Embryonic facial prominence (tissue), 1 donor: ENCODE measurements around the gene PPA1.
"Not testable (repeated sequence)": the region's sequence is repeated elsewhere in the genome, so short reads cannot be mapped to it uniquely, and the experiment has no call there.

Experiments used
- DNase-seq: peaks from one replicate; pipeline ENCODE4 v3.0.0-alpha.2; 2016; ENCODE audit errors: extremely low spot score

The PPA1 gene

DNA sequence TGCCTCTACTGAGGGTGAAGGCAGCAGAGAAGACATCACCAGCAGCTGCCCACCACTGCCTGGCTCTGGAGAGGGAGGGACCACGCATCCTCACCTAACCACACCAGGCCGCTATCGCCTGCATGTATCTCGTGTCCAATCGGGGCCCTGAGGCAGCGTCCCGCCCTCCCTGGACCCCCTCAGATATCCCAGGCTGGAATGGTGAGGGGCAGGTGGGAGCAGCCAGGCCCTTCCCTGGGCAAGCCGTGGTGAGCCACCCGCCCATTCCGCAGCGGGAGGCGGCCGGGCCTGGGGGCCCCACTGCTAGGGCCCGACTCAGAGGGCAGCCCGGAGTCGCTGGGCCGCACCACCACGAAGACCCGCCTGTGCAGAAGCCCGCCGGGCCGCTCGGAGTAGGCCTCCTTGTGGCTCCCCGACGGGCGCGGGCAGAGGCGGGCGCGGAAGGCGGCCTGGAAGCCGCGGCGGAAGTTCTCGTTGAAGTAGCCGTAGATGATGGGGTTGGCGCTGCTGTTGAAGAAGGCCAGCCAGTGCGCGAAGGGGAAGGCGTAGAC, 21.6 kb upstream of the PPA1 start:
- DNase-seq, result no peak

DNA sequence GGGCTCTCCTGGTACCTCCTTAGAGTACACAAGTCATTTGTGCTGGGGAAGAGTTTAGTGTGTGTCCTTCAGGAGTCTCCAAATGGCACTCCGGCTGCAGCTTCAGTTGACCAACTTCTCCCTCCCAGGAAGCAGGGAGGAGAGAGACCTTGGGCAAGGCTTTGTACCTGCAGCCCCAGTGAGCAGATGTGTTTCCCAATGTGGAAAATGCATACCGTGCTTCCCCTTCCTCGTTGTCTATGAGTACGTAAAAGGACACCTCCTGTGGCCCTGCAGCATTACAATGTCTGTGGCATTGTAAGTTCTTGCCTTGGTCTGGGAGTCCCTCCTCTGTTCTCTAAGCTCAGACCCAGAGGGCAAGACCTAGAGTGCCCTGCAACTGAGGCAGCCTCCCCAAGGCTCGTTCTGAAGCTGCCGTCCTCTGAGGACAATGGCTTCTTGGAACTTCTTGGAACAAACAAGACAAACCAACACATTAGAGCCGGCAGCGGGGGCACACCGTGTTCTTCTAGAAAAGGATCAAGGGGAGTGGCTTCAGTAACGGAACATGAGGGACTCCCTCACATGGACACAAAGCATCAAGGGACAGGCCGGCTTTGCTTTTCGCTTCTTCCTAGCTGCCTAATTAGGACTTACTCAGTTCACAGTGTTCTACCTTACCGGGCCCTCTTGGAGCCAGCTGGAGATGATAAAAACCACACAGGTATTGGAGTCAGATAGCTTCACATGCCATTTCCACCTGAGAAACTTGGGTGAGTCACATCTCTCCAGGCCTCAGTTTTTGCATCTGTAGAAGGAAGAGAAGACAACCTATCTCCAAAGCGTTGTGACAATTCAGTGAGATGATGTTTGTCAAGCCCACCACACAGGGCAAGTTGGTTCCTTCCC, 20.9 kb upstream of the PPA1 start:
- DNase-seq, result no peak

GRCh38 chr10:70250961-70251680, 17.9 kb upstream of the PPA1 start:
- DNase-seq, result no peak

DNA sequence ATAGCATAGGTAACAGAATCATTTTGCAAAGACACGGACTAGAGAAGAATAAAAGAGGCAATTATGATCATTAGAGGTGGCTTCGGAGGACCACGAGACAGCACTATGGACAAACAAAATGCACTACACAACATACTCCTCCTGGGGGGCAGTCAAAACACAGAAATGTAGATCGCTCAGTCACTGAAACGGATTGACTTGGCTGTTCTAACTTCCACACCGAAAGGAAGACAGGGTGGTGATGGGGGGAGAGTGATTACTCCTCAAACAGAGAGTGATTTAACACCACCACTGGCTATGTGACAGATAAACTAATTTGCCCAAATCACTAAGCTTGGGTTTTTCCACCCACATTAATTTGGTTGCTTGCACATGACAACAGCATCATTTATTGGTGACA, 14.1 kb upstream of the PPA1 start:
- no peak for DNase-seq

- DNase-seq, result no peak
Measured at GRCh38 chr10:70241081-70241480, 7.9 kb upstream of the PPA1 start.

DNA sequence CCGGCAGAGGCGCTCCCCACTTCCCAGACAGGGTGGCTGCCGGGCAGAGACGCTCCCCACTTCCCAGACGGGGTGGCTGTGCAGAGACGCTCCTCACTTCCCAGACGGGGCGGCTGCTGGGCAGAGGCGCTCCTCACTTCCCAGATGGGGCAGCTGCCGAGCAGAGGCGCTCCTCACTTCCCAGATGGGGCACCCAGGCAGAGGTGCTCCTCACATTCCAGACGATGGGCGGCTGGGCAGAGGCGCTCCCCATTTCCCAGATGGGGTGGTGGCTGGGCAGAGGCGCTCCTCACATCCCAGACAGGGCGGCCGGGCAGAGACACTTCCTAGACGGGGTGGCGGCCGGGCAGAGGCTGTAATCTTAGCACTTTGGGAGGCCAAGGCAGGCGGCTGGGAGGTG, 6.8 kb upstream of the PPA1 start:
- not testable (repeated sequence) for DNase-seq

DNA sequence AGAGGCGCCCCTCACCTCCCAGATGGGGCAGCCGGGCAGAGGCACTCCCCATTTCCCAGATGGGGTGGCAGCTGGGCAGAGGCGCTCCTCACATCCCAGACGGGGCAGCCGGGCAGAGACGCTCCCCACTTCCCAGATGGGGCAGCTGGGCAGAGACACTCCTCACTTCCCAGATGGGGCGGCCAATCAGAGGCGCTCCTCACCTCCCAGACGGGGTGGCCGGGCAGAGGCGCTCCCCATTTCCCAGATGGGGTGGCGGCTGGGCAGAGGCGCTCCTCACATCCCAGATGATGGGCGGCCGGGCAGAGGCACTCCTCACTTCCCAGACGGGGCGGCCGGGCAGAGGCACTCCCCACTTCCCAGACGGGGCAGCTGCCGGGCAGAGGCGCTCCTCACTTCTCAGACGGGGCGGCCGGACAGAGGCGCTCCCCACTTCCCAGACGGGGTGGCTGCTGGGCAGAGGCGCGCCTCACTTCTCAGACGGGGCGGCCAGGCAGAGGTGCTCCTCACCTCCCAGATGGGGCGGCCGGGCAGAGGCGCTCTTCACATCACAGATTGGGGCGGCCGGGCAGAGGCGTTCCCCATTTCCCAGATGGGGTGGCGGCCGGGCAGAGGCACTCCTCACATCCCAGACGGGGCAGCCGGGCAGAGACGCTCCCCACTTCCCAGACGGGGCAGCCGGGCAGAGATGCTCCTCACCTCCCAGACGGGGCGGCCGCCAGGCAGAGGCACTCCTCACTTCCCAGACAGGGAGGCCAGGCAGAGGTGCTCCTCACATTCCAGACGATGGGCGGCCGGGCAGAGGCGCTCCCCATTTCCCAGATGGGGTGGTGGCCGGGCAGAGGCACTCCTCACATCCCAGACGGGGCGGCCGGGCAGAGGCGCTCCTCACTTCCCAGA, 6.1 kb upstream of the PPA1 start:
- DNase-seq, result not testable (repeated sequence)

- not testable (repeated sequence) for DNase-seq
Measured at GRCh38 chr10:70237958-70238536, 4.8 kb upstream of the PPA1 start.

DNA sequence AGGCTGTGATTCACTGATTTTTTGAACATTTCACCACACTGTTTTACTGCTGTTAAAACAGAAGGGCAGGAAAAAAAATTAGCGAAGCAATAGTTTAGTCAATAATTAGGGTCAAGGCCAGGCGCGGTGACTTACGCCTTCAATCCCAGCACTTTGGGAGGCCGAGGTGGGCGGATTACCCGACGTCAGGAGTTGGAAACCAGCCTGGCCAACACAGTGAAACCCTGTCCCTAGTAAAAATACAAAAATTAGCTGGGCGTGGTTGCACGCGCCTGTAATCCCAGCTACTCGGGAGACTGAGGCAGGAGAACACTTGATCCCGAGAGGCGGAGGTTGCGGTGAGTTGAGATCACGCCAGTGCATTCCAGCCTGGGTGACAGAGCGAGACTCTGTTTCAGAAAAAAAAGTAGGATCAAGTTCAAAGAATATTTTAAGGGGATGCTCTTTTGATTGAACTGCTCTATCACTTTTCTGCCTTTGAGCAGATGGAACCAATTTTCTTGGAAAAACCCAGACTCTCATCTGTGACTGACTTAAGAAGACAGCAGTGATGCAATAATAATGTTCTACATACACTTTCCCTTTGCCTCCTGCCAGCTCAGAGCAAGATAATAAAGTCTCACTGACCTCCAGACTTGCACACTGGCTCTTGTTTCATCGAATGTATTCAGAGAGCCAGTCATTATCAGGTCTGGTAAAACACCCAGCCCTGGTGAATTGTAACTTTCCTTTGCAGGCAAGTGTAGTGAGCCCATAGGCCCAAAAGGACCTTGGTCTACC, 1.6 kb upstream of the PPA1 start:
- no peak for DNase-seq

DNA sequence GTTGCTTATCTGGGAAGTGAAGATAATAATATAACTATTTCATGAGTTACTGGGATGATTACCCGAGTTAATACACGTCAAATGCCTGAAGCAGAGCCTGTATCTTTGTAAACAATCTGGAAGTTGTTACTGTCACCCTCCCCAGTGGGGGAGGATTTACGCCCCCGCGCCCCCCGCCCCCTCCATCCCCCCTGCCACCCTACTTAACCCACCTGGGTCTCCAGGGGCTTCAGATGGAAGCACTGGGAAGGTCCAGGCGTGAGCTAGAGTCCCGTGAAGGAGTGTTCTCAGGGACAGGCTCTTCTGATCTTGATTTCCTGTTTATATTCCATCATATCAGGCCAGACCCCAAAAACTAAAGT, 691 bp upstream of the PPA1 start:
- no peak for DNase-seq

DNA sequence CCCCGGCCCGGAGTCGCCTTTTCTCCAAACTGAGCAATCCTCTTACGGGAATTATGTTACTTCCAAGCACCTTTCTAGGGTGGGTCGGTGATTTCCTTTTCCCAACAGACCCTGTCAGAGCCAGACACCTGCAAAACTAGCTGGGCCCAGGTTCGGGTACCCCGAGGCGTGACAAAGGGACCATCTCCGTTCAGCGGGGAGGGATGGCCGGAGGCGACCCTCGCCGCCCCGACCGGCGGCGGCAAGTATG, 445 bp downstream of the PPA1 start:
- DNase-seq, result no peak

DNA sequence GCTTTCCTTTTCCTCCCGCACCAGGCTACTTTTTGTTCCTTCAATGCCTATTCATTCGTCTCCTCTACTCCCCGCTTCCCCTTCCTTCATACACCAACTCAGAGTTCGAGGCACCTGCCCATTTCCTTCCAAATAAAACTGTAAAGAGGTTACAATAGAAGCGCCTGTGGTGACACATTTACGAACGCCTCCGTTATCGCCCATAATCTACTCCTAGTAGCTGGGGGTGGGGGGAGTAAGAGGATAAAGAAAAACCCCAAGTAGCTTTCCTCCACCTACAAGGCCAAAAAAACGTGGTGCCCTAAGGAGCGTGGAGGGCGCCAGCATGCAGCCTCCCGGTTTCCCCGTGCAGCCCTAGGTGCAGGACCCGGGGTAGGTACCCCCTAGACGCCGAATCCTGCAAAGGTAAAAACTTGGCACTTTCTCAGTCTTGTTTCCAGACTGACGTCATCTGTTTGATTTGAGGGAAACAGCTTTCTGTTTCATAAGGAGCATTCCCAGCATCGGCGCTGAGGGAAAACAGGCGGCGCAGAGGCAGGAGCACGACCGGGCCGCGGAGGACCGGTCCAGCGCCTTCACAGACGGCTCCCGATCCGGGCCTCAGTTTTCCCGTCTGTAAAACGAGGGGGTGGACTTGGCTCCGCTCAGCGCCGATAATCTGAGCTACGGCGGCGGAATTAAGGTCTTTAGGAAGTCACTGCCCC, 922 bp downstream of the PPA1 start:
- no peak for DNase-seq

- no peak for DNase-seq
Measured at GRCh38 chr10:70228491-70228890, 4.7 kb downstream of the PPA1 start.

- DNase-seq, result no peak
Measured at GRCh38 chr10:70227548-70228320, 5.5 kb downstream of the PPA1 start.

DNA sequence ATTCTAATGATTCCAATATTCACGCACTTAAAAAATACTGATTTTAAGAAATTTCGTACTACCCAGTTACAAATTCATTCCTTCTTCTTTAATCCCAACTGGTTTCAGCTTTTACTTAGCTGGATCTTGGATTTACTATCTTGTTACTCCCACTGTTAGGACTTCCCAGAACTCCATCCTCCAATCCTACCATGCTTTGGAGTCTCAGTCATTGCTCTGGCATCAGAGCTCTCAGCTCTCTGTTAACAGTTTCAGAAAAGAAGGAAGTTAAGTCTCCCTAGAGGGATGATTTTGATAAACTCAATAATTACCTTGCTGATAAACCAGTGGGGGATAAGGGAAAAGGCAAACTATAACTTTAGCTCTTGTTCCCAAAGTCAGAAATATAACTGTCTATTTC, 9.5 kb downstream of the PPA1 start:
- DNase-seq, result no peak

- not testable (repeated sequence) for DNase-seq
Measured at GRCh38 chr10:70222811-70223447, 10.3 kb downstream of the PPA1 start.

GRCh38 chr10:70222340-70222794, 10.9 kb downstream of the PPA1 start:
- no peak for DNase-seq

GRCh38 chr10:70221030-70221429, 12.2 kb downstream of the PPA1 start:
- DNase-seq, result no peak

- no peak for DNase-seq
Measured at GRCh38 chr10:70212879-70213278, 20.4 kb downstream of the PPA1 start.
